ENCODE results near the gene SCG2.
"Not testable (repeated sequence)": the region's sequence is repeated elsewhere in the genome, so short reads cannot be mapped to it uniquely, and the experiment has no call there.

Gene SCG2

GRCh38 chr2:223611061-223611460 is 8.9 kb upstream of the SCG2 start:
- DNase-seq, result no peak

- no peak for DNase-seq
Measured at GRCh38 chr2:223607476-223607875, 5.3 kb upstream of the SCG2 start.

GRCh38 chr2:223606946-223607345 is 4.8 kb upstream of the SCG2 start:
- DNase-seq, result no peak

GRCh38 chr2:223604231-223604630 is 2.1 kb upstream of the SCG2 start:
- no peak for DNase-seq

GRCh38 chr2:223602972-223603371 is 811 bp upstream of the SCG2 start:
- no peak for DNase-seq

- peak; percentile 16 for DNase-seq
Measured at GRCh38 chr2:223601018-223601417, 1.1 kb downstream of the SCG2 start.

- no peak for DNase-seq
Measured at GRCh38 chr2:223599640-223600380, 2.4 kb downstream of the SCG2 start.

GRCh38 chr2:223598994-223599639 is 3.0 kb downstream of the SCG2 start:
- DNase-seq, result no peak

- DNase-seq, result no peak
Measured at GRCh38 chr2:223597076-223597475, 5.1 kb downstream of the SCG2 start.

GRCh38 chr2:223596208-223596607 is 6.0 kb downstream of the SCG2 start:
- DNase-seq, result no peak

- peak; percentile 27 for DNase-seq
Measured at GRCh38 chr2:223594831-223595230, 7.3 kb downstream of the SCG2 start.

- DNase-seq, result no peak
Measured at GRCh38 chr2:223594259-223594658, 7.9 kb downstream of the SCG2 start.

- DNase-seq, result not testable (repeated sequence)
Measured at GRCh38 chr2:223592689-223593088, 9.5 kb downstream of the SCG2 start.

- DNase-seq, result peak; percentile 87
Measured at GRCh38 chr2:223591596-223591995, 10.6 kb downstream of the SCG2 start.

GRCh38 chr2:223590964-223591363 is 11.2 kb downstream of the SCG2 start:
- DNase-seq, result peak; percentile 61

- DNase-seq, result peak; percentile 26
Measured at GRCh38 chr2:223589901-223590300, 12.3 kb downstream of the SCG2 start.

GRCh38 chr2:223588251-223588650 is 13.9 kb downstream of the SCG2 start:
- no peak for DNase-seq

GRCh38 chr2:223587301-223587700 is 14.9 kb downstream of the SCG2 start:
- no peak for DNase-seq

- peak; percentile 94 for DNase-seq
Measured at GRCh38 chr2:223586261-223586660, 15.9 kb downstream of the SCG2 start.

- peak; percentile 84 for DNase-seq
Measured at GRCh38 chr2:223585666-223586065, 16.5 kb downstream of the SCG2 start.

GRCh38 chr2:223582001-223582400 is 20.2 kb downstream of the SCG2 start:
- no peak for DNase-seq

GRCh38 chr2:223580951-223581350 is 21.2 kb downstream of the SCG2 start:
- DNase-seq, result no peak

- peak; percentile 28 for DNase-seq
Measured at GRCh38 chr2:223578846-223579245, 23.3 kb downstream of the SCG2 start.

GRCh38 chr2:223576873-223577272 is 25.3 kb downstream of the SCG2 start:
- DNase-seq, result no peak

- DNase-seq, result no peak
Measured at GRCh38 chr2:223570784-223571183, 31.4 kb downstream of the SCG2 start.

Measured in DMS153 (cell line).